ENCODE data around the gene PPP2R5C.
A peak's percentile ranks its signal among the peaks of the same experiment; 100 is the strongest.

Gene PPP2R5C

DNA sequence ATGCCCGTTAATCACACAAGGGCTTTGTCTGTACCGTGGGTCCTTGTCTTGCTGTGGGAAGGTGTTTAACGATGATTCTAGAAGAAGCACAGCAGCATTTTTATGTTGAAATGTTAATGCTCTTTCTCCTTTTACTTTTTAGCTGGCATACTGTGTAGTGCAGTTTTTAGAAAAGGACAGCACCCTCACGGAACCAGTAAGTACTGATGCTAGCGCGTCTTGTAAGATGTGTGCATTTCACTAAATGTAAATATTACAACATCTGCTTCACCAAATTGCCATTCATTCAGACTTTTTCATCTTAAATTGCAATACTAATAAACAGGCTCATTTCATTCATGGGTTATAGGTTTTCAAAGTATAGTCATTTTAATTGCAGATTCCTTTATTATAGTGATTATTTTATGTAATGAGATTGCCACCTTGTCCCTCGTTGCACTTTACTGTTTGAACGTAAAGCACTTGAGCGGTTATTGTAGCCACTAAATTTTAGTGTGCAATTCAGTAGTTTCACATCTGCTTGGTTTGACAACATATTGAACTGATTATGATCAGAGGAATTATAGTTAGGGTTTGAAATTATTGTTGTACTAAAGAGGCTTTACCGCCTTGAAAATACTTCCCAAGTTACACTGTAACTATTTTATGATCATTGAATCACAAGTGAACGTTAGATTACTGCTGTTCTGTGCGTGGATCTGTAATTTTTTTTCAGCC lies 133.0 kb downstream of the PPP2R5C start:
- no peak for DNase-seq

DNA sequence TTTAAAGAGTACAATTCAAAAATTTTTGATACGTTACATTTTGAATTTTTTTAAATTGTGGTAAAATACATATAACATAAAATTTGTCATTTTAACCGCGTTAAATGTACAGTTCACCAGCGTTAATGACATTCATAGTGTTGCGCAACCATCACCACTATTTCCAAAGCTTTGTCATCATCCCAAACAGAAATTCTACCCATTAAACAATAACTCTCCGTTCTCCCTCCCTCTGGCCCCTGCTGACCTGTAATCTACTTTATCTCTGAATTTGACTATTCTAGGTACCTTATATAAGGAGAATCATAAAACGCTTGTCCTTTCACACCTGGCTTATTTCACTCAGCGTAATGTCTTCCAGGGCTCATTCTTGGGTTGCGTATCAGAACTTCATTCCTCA lies 133.7 kb downstream of the PPP2R5C start:
- no peak for DNase-seq

DNA sequence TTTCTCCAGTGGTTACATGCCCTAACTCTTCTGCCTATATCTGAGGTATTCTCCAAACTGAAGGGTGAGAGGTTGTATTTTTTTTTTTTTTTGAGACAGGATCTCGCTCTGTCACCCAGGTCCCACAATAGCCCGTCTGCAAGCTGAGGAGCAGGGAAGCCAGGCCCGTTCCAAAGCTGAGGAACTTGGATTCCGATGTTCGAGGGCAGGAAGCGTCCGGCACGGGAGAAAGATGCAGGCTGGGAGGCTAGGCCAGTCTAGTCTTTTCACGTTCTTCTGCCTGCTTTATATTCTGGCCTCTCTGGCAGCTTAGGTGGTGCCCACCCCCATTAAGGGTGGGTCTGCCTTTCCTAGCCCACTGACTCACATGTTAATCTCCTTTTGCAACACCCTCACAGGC lies 135.8 kb downstream of the PPP2R5C start:
- no peak for DNase-seq

DNA sequence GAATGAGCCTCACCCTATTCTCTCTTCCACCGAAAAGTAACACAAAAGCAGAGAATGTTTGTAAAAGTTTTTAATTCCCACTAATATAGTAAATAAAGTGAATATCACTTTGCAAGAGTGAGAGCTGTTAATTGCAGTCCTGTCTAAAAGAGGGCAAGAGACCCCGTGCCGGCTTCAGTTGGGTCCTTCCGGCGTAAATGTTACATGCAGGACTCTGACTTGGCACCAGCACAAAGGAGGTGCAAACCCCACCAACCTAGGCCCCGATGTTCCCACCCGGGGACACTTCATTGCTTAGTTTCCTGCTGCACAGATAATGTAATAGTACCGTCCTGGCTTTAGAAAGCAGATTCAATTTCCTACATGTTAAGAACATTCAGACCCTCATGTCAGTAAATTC lies 136.9 kb downstream of the PPP2R5C start:
- no peak for DNase-seq

DNA sequence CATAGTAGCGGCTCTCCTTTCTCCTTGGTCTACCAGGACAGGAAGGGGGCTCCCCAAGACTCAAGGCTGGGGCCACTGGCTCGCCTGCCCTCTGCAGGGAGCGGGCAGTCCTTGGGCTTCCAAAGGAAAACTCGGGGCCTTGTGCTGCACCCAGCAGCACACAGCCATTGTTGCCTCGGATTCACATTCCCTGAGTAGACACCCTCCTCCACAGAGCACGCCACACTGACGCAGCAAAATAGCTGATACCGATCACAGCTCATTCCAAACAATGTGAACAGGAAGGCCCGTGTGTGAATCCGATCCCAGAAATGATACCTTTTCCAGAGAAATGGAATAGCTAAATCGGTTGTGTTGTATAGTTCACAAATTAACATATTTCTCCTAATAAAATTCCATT lies 137.8 kb downstream of the PPP2R5C start:
- no peak for DNase-seq

DNA sequence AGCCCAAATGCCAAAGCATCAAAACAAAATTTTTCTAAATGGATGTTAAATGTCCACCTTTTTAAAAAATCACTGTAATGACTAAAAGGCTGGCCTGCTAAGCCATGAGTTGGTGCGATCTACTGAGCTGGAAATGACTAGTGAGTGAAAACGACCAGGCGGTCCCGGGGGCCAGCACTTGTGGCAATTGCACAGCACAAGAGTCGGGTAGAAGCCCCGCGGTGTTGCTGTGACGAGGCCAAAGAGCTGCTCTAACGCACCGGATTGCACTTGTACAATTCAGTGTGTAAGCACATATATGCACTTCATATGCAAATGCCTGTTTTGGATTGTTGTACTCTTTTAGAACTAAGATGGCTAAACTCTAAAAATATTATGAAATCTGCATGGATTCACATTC lies 138.7 kb downstream of the PPP2R5C start:
- no peak for DNase-seq

DNA sequence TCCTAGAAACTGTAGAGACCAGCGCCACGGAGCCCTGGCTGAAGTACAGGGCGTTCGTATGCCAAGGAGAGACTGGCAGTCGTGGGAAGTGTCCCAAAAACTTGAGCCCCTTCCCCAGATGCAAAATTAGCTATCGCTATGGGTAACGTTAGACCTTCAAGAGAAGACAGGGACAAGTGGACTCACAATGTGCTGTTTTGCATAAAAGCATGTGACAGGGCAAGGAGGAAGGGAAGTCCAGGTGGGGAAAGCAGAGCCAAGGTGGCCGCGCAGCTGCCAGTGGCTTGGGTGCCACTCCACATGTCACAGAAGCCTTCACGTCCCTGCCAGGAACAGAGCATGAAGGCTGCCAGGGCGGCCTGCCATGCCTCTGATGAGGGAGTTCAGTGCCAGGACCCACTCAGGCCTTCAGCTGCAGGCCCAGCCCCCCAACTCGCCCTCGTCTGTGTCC lies 141.6 kb downstream of the PPP2R5C start:
- no peak for DNase-seq

DNA sequence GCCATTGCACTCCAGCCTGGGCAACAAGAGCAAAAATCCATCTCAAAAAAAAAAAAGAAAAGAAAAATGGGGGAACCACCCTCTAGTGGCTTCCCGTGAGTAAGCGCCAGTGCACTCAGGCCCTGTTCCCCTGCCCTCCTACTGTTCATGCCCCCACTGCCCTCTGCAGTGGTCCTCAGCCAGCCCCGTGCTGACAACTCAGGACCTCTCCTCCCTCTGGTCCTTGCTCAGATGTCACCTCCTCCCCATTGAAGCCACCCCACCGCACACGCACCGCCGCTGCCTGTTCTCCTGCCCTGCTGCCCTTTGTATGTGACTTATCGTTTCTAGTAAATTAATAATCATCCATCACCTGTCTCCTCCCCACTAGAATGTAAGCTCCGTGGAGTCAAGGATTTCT lies 144.1 kb downstream of the PPP2R5C start:
- peak; percentile 40 for DNase-seq

DNA sequence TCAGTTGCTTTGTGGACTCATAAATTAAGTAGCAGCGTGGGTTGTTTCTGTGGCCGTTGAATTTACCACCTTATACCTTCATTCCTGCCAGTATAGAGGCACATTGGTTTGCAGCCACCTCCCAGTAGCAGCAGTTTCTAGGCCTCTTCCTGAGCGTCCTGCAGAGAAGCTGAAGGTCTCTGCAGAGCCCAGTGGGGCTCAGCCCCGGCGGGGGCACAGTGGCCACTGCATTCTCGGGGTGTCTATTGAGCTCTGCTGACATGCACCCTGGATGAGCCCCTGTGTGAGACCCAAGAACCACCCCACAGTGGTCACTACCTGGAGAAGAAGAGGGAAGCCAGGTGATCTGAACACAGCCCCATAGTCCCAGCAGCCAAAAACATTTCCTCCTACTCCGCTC lies 145.1 kb downstream of the PPP2R5C start:
- no peak for DNase-seq

DNA sequence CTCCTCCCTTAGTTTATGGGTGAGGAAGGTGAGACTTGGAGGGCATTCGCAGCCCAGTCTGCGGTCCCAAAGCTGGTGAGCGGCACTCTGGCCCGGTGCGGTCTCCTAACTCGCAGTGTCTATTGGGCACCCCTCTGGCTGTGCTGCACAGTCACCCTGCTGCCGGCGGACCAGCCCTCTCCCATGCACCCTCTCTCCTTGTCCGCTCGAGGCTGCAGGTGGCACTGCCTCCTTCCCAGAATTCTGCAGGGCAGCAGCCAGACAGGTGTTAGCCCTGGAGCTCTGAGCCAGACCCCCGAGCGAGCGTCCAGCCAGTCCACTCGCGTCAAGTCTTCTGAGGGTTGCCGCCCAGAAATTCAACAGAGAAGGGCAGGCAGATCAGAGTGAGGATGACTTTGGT lies 146.1 kb downstream of the PPP2R5C start:
- DNase-seq: no peak

DNA sequence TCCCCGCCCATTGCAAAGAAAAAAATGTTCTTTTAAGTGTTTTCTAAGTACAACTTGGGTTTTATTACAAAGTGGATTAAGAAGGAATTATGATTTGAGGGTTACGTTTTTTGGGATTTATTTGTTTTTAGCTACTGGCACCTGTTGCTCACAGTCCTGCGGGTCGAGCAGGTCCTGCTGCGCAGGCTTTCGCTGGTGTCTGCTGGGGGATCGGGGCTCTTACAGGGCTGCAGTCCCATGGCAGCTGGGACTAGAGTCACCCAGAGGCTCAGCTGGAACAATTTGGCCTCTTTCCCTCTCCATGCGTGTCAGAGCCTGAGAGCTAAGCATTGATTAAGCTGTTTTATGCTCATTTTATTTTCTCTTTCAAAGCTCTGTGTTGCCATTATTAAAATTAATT lies 147.3 kb downstream of the PPP2R5C start:
- no peak for DNase-seq

DNA sequence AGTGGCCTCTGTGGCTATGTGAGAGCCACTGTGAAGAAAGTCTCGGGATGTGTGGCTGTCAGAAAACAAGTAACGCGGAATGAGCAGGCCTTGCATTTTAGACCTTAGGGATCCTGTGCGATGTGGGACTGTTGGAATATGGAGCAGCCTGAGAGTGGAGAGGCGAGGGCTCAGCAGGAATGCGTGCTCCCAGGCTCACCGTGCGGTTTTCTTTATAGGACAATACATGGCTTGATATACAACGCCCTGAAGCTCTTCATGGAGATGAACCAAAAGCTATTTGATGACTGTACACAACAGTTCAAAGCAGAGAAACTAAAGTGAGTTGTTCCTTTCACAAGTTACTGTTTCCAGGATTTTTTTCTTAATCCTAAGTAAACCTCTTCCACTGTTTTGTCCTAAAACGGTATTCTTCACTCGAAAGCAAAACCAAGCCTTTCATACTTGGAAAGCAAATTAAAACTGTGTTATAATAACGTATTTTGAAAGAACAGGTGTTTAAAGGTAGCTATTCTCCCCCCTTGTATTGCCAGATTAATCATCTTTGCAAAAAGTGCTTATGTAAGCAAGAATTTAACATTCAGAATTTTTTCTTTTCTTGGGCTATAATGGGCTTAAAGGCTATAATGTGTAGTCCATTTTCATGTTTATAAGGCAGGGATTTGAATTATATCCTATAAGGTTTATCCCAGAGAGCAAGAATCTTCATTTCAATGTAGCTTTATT lies 148.0 kb downstream of the PPP2R5C start:
- DNase-seq: no peak

DNA sequence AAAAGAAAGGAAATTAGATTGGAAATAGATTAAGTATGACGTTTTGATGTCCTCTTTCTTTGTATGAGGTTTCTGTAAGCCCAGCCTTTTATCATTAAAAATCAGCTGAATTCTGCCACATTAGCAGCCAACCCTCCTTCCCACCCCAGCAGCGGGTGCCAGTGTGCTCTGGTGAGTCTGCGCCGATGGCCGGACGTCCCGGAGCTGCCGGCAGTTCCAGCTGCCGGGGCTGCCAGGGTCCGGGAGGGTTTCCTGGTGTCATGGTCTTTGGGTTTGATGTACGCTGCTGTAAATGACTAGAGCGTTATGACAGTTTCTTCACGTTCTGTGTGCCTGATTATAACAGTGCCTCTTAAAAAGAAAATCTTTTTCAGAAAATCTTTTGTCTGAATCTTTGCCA lies 151.3 kb downstream of the PPP2R5C start:
- no peak for DNase-seq

DNA sequence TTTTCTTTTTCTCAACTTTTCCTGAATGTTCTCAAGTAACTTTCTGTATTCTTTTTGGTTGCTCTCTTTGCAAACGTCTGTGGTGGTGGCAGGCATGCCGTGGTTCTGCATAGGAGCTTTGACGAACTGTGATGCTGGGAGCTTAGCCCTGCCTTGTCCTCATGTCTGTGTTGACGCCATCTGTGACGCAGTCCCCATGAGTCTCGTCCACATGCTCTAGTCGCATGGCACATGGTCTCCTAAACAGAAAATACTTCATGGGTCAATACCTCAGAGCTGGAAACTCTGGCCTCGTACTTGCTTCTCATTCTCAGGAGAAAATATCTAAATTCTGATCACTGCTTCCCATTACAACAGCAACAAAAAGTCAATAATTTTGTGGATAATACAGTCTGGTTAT lies 152.6 kb downstream of the PPP2R5C start:
- DNase-seq: no peak

DNA sequence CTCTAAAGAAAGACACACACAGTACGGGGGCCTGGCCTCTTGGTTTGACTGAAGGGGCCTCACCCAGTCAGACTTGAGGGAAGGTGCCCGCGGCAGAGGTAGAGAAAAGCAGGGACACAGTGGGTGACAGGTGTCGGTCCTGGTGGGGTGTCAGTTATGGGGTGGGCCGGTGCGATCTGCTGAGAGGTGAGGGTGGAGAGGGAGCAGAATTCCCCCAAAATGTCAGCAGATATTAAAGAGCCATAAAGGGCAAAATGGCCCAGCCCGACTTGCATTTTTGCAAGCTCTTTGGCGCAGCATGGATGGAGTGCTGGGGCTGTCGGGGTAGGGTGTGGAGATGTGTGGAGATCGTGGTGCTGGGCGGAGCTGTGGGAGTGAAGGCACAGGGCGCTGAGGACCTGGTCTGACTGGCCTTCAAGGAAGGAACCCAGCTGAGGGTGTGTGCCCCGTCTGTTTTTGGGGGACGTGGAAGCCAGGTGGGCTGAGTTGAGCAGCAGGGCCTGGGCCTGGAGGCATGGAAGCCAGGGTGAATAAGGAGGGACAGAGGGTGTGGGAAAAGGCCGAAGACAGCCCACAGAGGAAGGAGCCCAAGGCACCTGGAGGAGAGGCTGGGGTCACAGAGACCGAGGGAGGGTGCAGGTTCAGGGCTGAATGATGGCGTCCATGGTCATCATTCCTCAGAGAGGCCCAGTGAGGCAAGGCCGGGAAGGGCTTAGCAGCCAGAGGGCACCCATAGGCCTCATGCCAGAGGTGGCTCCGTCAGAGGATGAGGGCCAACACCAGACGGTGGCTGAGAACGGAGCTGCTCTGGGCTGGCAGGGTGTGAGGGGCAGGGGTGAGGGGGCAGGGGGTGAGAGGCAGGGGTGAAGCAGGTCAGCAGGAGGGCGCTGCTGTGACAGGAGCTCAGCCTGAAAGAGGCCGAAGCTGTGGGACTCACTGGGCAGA lies 154.6 kb downstream of the PPP2R5C start:
- no peak for DNase-seq

DNA sequence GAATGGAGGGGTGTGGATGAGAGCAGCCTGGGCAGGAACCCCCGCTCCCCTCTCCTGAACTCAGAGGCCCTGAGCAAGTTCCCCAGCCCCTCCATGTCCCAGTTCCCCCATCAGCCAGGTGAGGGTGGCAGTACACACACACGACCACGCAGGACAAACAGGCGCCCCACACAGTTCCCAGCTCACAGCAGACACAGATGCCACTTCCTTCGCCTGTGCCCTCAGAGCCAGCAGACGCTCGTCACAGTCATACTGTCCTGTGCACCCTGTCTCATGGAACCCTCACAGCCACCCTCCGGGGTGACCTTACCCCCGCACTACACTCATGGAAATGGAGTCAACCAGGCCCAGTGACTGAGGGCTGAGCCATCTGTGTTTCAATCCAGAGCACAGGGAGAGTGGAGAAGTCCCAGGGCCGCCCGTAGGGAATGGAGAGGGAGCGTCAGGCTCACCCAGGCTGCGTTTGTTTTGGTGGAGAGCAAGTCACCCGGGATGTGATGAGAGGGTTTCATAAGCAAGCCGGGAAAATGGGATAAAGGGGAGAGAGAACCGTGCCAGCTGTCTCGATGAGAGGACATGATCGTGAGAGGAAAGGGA lies 155.4 kb downstream of the PPP2R5C start:
- DNase-seq: no peak

DNA sequence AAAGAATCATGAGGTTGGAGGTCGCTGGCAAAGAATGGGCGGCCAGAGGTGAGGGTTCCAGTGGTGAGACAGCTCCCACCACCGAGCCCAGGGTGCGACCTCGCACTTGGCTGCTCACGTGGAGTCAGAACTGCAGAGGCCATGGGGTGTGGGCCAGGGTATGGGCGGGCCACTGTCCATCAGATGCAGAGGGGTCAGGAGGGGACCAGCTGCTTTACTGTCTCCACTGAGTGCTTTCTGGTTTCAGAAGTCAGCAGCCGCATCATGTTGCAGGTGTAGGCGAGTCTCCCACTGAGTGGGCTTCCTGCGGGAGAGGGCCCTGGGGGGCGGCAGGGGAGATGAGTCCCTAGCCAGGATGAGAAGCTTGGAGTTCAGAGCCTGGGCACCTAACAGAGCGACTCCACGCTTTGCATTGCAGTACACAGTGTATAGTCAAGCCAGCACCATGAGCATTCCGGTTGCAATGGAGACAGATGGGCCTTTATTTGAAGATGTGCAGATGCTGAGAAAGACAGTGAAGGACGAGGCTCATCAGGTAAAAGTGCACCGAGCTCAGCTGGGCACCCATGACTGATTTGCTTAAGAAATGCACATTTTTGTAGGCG lies 156.0 kb downstream of the PPP2R5C start:
- no peak for DNase-seq

DNA sequence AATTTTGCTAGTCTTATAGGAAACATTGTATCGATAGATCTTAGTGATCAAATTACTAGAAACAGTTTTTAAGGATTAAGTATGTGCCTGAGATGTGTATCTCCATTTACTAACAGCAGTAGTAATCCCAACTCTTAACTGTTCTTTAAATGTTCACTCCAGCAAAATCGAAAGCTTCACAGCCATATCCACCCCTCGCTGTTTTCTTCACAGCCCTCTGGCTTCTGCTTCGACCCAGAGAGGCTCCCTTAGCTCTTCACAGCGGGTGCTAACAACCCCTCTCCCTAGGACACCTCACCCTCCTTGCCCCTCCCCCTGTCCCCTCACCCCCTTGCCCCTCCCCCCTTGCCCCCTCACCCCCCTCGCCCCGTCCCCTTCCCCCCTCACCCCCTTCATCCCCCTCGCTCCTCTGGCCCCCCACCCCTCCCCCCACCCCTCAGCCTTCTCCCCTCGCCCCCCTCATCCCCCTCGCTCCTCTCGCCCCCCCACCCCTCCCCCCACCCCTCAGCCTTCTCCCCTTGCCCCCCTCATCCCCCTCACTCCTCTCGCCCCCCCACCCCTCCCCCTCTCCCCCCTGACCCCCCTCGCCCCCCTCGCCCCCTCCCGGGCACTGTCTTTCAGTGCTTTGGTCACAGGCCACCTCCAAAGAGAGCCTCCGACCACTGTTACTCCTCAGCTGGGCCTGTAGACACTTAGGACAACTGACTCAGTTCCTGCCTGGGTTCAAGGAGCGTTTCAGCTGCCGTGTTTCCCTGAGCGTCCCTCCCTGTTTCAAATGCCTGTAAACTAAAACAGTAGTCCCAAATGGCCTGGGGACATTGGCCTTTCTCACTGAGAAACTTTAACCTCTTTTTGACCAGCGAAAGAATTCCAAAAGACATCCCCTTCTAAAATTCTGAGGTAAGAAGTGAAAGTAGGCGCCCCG lies 156.8 kb downstream of the PPP2R5C start:
- DNase-seq: peak; percentile 64

DNA sequence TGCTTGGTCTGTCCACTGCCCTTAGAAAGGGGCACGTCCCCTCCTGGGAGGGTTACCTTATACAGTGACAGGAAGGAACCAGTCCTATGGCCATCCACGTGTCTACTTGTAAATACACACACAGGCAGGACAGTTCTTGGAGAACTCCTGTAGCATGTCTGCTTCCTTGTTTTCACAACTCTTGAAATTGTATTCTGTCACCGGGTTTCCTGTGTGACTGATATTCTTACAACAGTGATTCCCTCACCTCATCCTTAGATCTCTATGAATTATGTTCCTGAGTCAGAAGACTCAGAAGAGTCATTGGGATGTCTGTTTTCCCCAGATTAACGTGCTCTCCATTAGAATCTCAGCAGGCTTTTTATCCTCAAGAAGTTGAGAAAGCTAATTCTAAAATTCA lies 158.8 kb downstream of the PPP2R5C start:
- DNase-seq: no peak

DNA sequence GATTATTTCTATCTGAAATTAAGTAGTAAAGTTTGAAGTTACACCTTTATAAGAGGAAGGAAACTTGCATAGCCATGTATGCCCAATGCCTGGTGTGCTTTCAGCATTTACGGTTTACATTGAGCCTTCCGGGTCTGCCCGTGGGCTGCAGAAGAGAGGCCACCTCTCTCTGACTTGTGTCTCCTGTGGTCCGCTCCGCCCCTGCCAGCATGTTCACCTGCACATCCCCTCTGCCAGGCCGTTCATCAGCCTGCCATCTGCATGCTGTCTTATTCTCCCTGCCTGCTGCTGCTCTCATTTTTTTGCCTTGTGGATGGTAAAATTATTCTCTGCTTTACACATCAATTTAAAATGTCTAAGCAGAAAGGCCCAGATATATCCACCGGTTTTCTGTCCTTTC lies 161.4 kb downstream of the PPP2R5C start:
- DNase-seq: no peak

DNA sequence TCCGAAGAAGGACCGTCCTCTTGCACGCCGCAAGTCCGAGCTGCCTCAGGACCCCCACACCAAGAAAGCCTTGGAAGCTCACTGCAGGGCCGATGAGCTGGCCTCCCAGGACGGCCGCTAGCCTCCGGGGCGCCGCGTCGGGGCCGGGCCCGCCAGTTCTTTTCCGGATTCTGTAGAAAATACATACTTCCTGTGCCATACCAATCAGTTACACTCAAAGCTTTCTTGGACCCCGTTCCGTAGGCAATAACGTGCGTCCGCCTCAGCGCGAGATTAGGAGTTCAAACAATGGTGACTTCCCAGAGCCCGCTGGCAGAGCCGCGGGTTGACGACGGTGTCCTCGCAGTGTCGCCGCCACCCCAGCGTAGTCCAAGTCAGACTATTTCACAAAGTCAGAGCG lies 163.6 kb downstream of the PPP2R5C start:
- DNase-seq: no peak

DNA sequence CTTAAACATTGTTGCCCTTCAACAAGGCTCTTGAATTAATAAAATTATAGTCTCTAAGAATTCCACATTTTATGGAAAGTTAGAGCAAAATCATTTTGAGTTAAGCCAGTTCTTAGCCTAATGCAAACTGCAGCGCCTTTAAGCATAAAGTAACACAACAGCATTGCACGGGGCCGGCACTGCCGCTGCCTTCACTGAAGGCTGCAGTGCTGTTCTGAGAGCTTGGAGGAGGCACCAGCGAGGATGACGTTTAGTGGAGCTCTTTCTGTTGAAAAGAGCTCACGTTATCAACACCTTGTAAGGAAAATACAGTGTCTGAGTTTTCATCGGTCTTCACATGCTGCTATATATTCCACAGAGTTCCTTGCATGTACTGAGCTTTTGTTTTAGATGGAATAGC lies 164.6 kb downstream of the PPP2R5C start:
- no peak for DNase-seq
